Erythroblast (primary cell): ENCODE measurements around the gene RPS6KA2.

Experiments
- GATA1 ChIP-seq: IDR thresholded peaks from 2 replicates; pipeline ENCODE4 v1.6.1; 2011; ENCODE audit warnings: low read depth, mild to moderate bottlenecking, control low read depth, low read length, moderate library complexity
- POLR2A ChIP-seq: IDR thresholded peaks from 2 replicates; pipeline ENCODE4 v1.6.1; 2011; ENCODE audit warnings: mild to moderate bottlenecking, low read length

DNA sequence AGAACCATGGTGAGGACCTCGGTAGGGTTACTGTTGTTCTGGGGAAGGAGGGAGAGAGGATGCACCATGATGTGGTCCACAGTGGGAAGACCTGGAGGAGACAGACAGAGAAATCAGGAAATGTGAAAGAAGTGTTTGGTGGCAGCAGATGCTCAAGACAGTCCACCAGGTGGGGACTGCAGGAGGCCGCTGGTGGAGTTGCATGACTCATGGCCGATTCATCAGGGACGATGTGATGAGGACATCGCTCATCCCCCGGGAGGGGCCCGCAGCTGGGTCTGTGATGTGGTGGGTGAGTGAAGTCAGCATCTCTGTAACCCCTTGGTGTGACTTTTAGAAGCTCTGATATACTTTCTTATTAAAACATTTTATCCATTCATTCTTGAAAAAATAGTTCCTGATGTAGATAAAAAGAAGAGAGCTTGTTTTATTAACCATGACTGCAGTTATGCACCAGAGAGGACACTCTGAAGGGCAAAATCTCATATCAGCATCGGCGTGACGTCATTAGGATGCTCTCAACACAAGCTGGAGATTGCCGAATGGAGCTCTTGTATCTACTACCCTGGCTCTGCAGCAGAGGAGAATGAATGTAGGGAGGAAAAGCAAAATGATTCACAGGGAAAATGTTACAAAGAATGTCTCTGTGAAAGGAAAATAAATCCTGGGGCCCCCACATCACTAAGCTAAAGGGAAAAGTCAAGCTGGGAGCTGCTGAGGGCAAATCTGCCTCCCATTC lies 111.8 kb downstream of the RPS6KA2 start:
- TF ChIP-seq POLR2A (no peak), GATA1 (no peak)
